ENCODE results near the gene TADA2A.

- no peak for TF ChIP-seq YY1 (IDR thresholded peaks at IDR 0.05; ENCODE audit: insufficient read depth, insufficient read length)
- no peak for TF ChIP-seq SUZ12 (IDR thresholded peaks at IDR 0.05; ENCODE audit: extremely low read depth, insufficient read depth, insufficient read length)
Observed at GRCh38 chr17:37516127-37516571, 109.5 kb downstream of the TADA2A start.

Measured in NT2/D1 (cell line).